Sciatic nerve (tissue), 2 donors: ENCODE results near the gene GLIS2. TPM values are rescaled to one million over a fixed set of nuclear protein-coding genes. Genes with fewer than 3 reads are reported as not detected.

ENCODE experiments used
- ATAC-seq: fragments of 200-7000 bp; cut with Tn5 transposase; one replicate; pipeline ENCODE4 v1.9.1; 2020; ENCODE audit warnings: mild to moderate bottlenecking, moderate library complexity
- DNase-seq: peaks from one replicate; pipeline ENCODE4 v3.0.0-alpha.2; 2020; ENCODE audit warnings: low spot score
- intact Hi-C: fragments of 100-400 bp; cut with DNase I; formaldehyde crosslinking; loops from one replicate; pipeline ENCODE4 v1.14.2; 2022
- total RNA-seq: library from RNA; stranded (reverse); fragmentation: NEBNext Ultra II Directional; extraction: Animal tissue kit (Norgen Biotek cat#: 25700); gene quantifications from one replicate; pipeline ENCODE4 v1.2.1, GENCODE V29; 2021
- donor health status: DM: no; HTN: no; CAD: no.
- donor health status: DM: no; HTN: no; CAD: no.

The GLIS2 gene
- total RNA-seq, 1 donor from 2014 or later: 39.4 TPM

DNA sequence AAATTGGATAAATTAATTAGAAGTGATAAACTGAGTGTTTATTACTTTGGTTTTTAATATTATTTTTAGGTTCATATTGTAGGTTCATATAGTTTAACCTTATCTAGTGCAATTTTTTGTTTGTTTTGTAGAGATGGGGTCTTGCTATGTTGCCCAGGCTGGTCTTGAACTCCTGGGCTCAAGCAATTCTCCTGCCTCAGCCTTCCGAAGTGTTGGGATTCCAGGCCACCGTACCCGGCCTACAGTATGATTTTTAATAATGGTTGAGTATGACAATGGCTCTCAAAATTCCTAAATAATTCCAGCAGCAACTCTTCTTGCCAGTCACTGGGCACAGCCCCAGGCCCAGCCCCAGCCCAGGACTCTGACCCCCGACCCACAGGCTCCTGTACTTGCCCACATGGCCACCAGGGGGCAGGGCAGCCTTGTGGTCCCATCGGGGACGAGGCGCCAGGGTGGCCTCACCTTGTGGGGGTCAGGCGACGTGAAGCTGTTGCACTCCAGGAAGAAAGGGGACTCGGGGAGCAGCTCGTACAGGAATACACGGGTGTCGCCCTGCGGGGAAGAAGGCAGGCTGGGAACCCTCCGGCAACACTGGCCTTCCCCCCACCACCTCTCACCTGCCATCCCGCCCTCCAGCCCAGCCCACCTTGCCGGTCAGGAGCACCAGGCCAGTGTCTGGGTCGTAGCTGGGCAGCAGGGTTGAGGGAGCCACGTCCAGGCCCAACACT lies 43.1 kb downstream of the GLIS2 start:
- intact Hi-C loops: loop anchor here (2.0 kb wide), 1 partner anchor 46 kb away; no protein-coding TSS in a partner anchor
- ATAC-seq: peak; percentile 73
- DNase-seq: peak; percentile 85

DNA sequence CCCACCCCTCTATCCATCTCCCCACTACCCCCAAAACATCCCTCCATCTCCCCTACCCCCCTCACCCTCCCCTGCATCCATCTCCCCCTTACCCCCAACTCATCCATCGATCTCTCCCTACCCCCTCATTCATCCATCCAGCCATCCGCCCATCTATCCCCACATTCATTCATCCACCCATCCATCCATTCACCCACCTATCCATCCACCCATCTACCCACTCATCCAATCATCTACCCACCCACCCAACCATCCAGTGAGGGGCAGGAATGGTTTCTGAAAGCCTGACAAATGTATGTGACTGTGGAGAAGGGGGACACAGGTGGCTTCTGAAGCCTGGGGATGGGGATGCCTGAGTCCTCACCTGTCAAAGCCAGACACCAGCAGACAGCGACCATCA lies 44.0 kb downstream of the GLIS2 start:
- intact Hi-C loops: loop anchor here (2.0 kb wide), 1 partner anchor 45 kb away; no protein-coding TSS in a partner anchor
- ATAC-seq: no peak
- DNase-seq: no peak

DNA sequence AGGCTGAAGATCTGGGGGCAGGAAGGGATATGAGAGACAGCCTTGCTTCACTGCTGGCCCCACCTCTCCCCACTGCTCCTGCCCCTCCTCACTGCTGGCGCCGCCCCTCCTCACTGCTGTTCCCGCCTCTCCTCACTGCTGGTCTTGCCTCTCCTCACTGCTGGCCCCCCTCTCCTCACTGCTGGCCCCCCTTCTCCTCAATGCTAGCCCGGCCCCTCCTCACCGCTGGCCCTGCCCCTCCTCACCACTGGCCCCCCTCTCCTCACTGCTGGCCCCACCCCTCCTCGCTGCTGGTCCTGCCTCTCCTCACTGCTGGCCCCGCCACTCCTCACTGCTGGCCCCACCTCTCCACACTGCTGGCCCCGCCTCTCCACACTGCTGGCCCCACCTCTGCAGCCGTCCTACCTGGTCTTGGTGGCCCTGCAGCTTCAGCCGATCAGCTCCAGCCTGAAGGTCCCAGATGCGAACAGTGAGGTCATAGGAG lies 44.7 kb downstream of the GLIS2 start:
- no peak for DNase-seq
- ATAC-seq: peak; percentile 13
- intact Hi-C loops: no loop called here

DNA sequence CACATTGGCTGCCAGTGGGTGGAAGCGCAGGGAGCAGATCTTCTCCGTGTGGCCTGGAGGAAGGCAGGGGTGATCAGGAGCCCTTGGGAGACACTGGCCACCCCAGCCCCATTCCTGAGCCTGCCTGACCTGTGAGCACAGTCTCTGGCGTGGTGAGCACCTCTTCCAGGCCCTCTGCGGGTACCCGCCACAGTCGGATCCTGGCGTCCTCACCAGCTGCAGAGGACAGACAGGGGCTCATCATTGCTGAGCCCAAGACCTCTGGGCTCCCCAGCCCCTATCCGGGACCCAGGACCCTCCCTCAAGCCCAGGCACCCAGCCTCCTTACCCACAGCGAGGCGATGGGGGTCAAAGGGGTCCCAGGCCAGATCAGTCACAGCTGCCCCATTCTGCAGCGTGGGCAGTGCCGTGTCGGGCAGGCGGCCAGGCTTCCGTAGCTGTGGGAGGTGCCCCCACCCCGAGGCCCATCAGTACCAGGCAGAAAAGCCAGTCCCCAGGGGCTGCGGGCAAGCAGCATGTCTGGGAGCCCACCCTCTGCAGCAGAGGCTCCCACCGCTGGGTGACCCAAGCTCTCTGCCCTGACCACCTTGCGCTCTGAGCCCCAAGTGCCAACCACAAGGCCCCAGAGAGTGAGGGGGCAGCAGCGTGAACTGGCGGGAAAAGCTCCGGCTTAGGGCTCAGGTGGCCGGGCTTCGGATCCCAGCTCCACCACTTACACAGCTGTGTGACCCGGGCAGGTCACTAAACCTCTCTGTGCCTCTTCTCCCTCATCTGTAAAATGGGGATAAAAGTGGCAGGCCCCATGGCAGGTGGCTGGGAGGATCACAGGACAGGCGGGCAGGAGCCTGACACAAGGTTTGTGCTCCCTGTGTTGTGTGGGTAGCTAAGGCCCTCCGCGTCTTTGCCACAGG lies 45.4 kb downstream of the GLIS2 start:
- DNase-seq: no peak
- ATAC-seq: no peak
- intact Hi-C loops: no loop called here

DNA sequence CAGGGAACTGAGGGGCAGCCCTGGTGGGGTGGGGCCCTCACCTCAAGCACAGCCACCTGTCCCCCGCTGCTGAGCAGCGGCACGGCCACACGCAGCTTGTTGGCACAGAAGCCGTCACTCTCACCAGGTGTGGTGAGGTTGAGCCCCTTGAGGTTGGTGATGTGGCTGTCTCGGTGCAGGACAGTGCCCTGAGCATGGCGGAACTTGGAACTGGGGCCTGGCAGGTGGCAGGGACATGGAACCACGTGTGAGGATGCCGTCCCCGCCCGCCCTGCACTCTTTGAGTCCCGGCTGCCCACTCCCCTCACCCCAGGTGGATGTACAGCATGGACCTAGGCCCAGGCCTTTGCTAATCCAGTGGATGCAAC lies 46.1 kb downstream of the GLIS2 start:
- DNase-seq (no peak), ATAC-seq (no peak)
- intact Hi-C loops: no loop called here

DNA sequence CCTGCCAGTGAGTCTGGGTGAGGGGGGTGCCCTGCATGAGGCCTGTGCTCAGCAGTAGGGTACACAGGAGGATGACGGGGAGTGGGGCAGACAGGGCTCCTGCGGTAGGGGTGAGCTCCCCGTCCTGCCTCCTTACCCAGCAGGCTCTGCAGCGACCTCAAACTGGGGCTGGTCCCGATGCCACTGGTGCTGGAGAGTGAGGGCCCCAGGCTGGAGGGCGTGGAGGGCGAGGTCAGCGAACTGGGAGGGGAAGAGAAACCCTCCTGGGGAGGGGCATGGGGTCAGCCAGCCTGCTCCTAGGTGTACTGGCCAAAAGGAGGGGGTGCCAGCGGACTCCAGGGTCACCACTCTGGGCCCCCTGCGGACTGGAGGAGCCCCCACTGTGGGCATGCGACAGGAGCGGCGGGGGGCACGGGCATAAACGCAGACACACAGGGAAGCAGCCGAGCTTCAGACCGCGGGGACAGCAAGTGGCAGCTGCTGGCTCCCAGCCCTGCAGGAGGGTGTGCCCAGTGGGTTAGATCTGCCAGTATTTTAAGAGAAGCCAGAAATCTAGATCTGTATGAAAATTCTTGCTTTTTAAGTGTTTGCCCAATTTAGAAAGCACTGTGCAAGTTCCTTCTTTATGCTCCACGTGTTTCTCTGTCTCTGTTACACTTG lies 46.7 kb downstream of the GLIS2 start:
- no peak for DNase-seq
- intact Hi-C loops: no loop called here
- no peak for ATAC-seq

DNA sequence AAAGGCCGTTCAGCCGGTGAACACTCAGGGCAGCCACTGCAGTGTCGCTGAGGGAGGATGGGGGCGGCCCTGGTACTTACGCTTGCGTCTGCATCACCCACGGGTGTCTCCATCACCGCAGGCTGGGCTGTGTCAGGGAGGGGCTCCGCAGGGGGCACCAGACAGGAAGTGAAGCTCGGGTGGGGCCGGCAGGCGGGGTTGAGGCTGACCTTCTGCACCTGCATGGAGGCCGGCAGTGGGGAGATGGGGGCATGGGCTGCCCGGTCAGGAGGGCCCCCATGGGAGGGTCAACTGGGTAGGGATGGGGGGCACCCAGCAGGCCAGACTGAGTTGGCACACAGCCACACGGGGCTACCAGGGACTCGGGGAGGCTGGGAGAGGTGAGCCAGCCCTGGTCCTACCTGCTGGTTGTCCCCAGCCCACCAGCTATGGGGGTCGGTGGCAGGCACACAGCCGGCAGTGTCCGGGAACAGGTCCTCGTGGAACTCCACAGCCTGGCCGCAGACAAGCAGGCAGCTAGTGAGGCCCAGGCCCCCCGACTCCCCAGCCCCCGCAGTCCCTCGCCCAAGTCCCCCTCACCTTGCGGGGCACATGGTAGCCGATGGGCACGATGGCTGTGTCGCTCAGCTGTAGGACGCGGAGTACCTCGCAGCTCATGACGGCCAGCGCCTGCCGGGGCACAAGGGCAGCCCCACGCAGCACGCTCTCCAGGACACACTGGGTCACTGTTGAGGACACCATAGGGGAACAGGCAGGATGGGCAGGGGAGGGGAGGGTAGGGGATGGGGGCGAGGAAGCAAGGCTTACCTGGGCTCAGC lies 48.5 kb downstream of the GLIS2 start:
- ATAC-seq: no peak

DNA sequence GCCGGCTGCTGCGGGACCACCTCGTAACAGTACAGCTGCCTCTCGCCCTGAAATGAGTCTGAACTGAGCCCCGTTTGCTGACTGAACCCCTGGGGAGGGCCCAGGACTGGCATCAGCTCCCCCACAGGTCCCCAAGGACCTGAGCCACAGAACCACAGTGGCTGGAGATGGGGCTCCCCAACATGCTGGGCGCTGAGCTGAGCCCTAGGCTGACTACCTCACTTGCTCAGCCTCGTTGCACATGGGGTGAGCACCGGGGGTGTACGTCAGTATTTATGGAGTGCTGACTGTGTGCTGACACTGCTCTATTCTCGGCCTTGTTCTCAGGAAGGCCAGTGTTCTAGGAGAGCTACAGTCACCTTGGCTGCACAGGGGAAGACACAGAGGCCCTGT lies 49.1 kb downstream of the GLIS2 start:
- intact Hi-C loops: no loop called here
- ATAC-seq (no peak), DNase-seq (no peak)

More for the DNA sequence above, 48.5 kb downstream of the GLIS2 start:
- no peak for DNase-seq
- intact Hi-C loops: no loop called here

DNA sequence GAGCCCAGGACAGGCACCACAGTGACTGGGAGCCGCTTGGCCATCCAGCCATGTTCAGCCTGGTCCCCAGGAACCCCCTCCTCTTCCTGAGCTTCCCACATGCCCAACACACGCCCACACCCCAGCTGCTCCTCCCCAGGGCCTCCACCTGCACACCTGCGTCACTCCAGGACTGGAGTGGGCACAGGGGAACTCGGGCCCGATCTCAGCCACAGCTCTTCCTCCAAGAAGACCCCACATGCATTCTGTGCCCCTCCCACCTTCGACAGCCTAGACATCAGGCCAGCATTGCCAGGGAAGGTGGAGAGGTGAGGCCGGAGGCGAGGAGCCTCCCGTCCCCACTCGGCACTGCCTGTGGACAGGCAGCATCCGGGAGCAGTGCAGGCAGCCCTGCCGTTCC lies 49.7 kb downstream of the GLIS2 start:
- DNase-seq (no peak), ATAC-seq (no peak)
- intact Hi-C loops: no loop called here

DNA sequence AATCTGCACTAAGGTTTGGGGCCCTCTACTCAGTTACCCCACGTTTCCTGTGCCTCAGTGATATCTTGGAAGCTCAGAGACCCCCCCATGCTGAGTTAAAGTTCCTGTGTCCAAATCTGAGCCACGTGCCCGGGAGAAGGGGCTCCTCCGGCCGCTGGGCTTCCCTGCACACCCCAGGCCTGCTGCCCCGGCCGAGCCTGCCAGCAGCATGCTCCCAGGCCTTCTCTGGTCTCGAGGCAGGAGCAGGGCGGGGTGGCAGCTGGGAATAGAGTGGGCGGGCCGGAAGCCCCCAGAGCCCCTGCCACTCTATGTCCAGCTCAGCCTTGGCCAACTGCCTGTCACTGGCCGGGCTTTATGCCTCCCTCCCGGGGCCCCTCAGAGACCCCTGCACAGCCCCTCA lies 50.1 kb downstream of the GLIS2 start:
- no peak for DNase-seq
- intact Hi-C loops: no loop called here
- no peak for ATAC-seq

DNA sequence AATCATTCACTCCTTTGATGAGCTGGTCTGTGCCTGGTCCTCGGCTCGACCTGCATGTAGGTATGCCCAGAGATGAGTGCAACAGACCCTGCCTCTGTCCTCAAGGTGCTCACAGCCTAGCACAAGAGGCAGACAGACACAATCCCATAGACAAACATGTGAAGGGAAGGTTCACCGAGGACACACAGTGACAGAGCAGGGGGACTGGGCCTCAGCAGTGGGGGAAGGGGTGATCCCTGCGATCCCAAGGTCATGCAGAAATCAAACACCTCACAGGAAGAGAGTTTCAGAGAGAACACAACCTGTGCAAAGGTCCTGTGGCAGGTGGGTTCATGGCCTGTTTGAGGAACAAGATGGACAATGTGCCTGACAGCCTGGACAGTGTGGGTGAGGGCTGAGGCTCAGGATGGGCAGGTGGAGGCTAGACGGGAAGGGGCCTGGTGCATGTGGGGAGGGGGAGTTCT lies 51.6 kb downstream of the GLIS2 start:
- no peak for DNase-seq
- intact Hi-C loops: no loop called here
- ATAC-seq: no peak

DNA sequence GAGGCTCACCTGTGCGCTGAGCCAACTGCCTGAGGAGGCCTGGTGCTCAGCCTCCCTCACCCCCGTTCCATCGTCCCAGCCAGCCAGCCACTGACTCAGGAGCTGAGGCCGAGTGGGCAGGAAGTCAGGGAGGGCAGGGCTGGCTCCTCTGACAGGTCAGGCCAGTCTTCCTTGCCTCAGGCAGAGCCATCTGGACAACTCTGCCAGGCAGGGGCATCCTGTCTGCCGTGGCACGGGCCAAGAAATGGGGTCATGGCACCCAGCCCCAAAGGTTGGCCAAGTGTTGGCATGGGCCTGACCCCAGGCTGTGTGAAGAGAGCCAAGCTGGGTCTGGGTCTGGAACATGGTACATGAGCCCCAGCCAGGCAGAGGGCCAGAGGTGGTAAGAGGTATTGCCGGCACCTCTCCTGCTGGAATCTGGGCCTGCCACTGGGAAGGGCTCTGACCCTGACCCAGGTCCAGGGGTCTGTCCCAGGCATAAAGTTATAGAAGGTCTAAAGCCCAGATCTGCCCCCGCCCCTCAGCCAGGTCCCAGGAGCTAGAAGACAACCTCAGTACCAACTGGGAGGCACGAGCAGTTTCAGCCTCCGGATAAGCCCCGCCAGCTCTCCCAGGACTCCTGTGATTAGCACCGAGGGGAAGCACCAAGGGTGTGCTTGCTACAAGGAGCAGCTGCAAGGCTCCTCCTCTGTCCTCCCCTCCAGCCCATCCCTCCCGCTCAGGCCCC lies 53.3 kb downstream of the GLIS2 start:
- intact Hi-C loops: no loop called here
- DNase-seq (no peak), ATAC-seq (no peak)

DNA sequence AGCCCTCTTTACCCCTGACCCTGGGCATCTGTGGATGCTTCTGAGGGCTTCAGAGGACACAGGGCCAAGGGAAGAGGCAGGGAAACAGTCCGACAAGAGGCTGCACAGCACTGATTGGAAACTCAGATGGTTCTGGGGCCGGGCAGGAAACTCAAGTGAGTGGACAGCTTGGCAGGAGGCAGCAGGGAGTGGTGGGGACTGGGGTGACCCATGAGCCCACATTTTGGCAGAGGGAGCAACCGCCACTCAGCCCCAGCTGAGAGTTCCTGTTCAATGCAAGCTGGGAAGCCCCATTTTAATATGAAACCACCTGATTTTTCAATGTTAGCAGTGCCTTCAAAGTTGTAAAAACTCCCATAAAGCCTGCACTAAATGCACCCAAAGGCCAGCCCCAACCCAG lies 54.3 kb downstream of the GLIS2 start:
- ATAC-seq (no peak), DNase-seq (no peak)
- intact Hi-C loops: no loop called here

DNA sequence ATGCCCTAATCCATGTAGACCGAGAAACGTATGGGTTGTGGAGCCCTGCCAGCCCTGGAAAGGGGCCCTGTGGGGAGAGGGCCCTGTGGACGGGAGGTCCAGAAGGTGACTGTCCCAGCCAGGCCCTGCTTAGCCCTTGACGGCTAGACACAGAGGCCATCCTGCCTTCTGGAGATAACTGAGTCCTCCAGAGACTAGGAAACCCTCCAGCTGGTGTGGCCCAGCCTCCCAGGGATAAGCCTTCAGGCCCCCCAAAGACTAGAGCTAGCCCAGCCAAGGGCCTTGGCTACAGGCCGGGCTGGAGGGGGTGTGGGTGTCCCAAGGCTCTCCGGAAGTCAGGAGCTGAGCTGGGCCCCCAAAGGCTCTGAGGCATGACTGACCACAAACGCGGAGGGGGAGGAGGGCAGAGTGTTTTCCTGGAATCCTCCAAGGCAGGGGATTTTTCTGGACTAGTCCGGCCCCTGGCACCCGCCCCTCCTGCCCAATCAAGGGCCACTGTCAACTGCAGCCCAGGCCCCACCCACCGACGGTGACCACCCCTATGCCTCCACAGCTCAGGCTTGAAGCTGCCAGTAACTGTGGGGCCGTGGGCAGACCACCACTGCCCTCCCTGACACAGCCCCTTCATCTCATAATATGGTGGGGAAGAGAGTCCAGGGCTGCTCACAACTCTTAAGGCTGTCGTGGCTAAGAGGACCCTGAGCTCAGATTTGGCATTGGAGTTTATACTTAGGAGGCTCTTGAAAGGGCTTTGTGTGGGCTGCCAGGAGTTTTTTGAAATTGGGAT lies 54.9 kb downstream of the GLIS2 start:
- intact Hi-C loops: no loop called here
- ATAC-seq (peak; percentile 70), DNase-seq (peak; percentile 89)

DNA sequence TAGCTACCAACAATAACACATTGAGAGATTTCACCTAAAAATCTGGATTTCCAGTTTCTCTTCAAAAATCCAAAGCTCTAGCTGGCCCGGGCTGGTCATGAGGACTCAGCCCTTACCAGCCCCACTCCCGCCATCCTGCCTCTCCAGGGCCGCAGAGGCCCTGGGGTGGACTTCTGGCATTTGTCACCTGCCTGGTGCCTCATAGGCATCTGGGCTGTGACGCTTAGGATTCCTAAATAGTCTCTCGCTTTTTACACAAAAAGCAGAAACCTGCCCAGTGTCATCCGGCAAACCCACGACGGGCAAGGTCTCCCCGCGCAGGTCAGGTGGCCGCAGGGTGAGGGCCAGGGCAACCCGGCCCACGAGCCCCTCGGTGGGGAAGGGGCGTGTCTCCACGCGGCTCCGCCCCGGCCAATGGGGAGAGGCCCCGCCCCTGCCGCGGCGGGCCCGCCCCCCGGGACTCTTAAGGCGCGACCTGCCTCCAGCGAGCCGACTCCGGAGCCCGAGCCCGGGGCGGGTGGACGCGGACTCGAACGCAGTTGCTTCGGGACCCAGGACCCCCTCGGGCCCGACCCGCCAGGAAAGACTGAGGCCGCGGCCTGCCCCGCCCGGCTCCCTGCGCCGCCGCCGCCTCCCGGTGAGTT lies 55.6 kb downstream of the GLIS2 start, which contains the start of gene VASN:
TSS of gene VASN (plus strand) at position 492 of the 644 bp plus-strand sequence. CDS start 9,030 bp downstream, outside the sequence.
- peak; percentile 94 for DNase-seq
- ATAC-seq: peak; percentile 69
- intact Hi-C loops: no loop called here

DNA sequence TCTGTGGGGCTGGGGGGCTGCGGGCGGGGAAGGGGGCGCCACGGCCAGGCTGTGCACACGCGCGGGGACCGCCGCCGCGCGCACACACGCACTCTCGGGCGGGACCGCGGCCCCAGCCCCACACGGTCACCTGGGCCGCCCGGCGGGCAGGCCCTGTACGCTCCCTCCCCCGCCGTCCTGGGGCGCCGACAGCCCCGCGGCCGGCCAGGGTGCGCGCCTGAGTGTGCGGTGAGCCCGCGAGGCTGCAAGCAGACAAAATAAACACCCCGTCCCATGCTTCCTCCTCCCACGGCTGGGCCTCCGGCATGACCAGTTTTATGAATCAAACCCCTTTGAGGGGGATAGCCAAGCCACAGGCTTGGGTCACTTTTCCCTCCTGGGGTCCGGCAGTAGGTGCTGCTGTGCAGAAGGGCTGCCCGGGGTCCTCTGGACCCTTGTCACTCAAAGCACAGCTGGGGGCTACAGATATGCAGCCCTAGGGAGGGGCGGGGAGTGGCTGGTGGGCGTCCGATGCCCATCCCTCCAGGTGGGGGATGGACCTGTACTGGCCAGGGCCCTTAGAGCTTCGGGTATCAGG lies 56.2 kb downstream of the GLIS2 start:
- no peak for DNase-seq
- ATAC-seq: no peak
- intact Hi-C loops: no loop called here
